Measurements from ENCODE around the gene KCNK5.

The KCNK5 gene

DNA sequence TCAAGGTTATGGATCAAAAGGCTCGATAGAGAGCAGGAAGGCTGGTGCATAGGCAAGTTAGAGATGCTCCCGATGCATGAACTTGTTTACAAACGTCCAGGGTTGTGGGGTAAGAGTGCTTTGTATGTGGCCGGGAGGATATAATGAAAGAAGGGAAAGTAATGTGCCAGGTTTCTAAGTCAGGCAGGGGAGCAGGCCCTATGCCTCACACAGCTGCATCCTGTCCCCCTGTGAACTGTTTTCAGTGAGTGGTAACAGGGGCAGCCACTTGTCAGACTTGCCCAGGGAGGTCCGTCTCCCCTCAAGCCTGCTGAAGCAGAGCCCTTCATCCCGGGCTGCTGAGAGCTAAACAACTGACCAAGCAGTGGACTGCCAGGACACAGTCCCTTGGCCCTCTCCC, 19.4 kb downstream of the KCNK5 start:
- no peak overlapping the region for H3K27ac ChIP-seq (ENCODE audit: low read depth, low read length)
- no peaks in the 10 kb centered on the region for H3K36me3 ChIP-seq (ENCODE audit: control insufficient read depth in 5 of 5, insufficient read depth in 5 of 5, low read length in 5 of 5)
- no peak overlapping the region for H3K4me3 ChIP-seq (ENCODE audit: low read depth in 1 of 5, low read length in 5 of 5)
- H3K4me1 ChIP-seq (ENCODE audit: control insufficient read depth in 5 of 5, insufficient read depth in 5 of 5, low read length in 5 of 5): peaks cover 0 to 14% (median 7%) of the 10 kb centered on the region in 5 donors
- H3K27me3 ChIP-seq (ENCODE audit: control insufficient read depth in 5 of 5, insufficient read depth in 4 of 5, low read length in 5 of 5): no peaks in the 10 kb centered on the region
- no peak overlapping the region for H3K9ac ChIP-seq (ENCODE audit: low read length in 5 of 5)
- H3K9me3 ChIP-seq (ENCODE audit: control insufficient read depth in 5 of 5, low read length in 5 of 5): no peaks in the 10 kb centered on the region

DNA sequence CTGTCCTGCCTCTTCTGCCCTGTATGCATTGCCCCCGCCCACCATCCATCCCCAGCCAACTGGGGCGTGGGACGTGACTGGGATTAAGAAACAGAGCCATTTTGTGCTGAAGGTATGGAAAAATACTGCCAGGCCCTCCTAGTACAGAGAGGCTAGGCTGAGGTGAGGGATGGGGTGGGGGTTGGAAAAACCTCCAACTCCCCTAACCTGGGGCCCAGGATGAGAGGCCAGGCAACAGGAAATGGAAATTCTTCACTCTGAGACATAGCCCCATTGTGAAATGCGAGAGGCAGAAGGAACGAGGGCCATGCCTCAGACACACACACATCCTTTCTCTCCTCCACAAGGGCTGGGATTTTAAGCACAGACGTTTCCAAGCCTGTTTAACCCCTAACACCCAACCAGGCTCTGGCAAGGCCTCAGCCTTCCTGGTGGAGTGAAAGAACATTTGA, 19.9 kb downstream of the KCNK5 start:
- no peaks in the 10 kb centered on the region for H3K9me3 ChIP-seq (ENCODE audit: control insufficient read depth in 5 of 5, low read length in 5 of 5)
- no peak overlapping the region for H3K27ac ChIP-seq (ENCODE audit: low read depth, low read length)
- H3K36me3 ChIP-seq (ENCODE audit: control insufficient read depth in 5 of 5, insufficient read depth in 5 of 5, low read length in 5 of 5): no peaks in the 10 kb centered on the region
- H3K27me3 ChIP-seq (ENCODE audit: control insufficient read depth in 5 of 5, insufficient read depth in 4 of 5, low read length in 5 of 5): no peaks in the 10 kb centered on the region
- peak overlapping the region in 1 of 5 donors; percentile 12 for H3K9ac ChIP-seq (ENCODE audit: low read length in 5 of 5)
- H3K4me3 ChIP-seq (ENCODE audit: low read depth in 1 of 5, low read length in 5 of 5): no peak overlapping the region
- peaks cover 0 to 14% (median 7%) of the 10 kb centered on the region in 5 donors for H3K4me1 ChIP-seq (ENCODE audit: control insufficient read depth in 5 of 5, insufficient read depth in 5 of 5, low read length in 5 of 5)

DNA sequence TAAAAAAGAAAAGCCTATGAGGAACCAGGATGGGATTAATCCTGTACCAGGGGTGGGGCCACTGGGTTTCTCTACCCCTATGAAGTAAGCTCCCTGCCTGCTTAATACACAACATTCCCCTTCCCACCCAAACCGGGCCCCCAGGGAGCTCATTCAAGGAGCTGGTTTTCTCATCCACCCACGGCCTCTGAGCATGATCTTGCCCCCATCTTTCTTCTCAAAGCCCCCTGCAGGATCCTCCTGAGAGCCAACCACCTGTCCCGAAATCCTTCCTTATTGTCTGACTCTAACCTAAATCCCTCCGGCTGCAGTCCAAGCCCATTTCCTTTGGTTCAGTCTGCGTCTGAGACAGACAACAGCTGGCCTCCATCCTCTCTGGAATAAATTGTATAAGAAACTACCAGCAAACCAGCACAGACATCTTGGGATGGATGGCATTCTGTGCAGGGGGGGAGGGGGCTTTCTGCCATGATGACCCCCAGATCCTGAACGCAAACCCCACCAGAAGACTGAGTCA, 21.0 kb downstream of the KCNK5 start:
- no peak overlapping the region for H3K27ac ChIP-seq (ENCODE audit: low read depth, low read length)
- no peak overlapping the region for H3K9ac ChIP-seq (ENCODE audit: low read length in 5 of 5)

DNA sequence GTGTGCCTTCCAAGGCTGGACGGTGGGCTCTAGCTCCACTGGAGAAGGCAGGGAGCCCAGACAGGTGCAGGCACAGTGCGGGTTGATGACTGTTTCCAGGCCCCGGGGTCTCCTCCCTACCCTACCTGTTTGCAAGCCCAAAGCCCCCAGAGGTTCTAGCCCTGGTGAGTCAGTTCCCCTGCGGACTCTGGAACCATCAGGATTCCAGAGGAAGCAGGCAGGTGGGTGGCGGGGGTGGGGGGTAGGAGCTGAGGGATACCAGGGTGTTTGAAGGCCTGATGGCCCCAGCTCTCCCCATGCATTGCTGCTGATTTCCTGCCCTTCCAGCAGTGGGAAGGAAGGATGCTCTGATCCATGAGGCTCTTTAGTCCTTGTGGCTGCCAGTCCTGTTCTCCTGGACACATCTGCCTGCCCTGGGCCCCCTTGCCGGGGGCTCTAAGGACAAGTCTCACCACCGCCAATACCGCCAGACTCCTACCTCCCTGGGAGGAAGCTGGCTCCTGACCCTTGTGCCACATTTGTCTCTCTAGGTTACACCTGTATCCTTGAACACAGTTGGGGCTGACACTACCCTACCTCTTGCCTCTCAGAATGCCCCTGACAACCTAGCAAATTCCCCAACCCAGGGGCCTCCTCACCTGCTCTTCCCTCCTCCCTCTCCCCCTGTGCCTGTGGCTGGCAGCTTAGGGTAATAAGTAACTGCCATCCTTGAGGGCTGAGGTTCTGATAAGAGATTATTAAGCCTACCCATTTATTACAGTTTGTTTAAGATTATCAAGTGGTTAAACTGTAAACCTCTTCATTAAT, 21.7 kb downstream of the KCNK5 start:
- Histone ChIP-seq H3K4me1 (ENCODE audit: control insufficient read depth in 5 of 5, insufficient read depth in 5 of 5, low read length in 5 of 5) (peaks cover 0 to 14% (median 7%) of the 10 kb centered on the region in 5 donors), H3K4me3 (ENCODE audit: low read depth in 1 of 5, low read length in 5 of 5) (no peak overlapping the region), H3K9ac (ENCODE audit: low read length in 5 of 5) (no peak overlapping the region), H3K27ac (ENCODE audit: low read depth, low read length) (no peak overlapping the region), H3K9me3 (ENCODE audit: control insufficient read depth in 5 of 5, low read length in 5 of 5) (no peaks in the 10 kb centered on the region), H3K27me3 (ENCODE audit: control insufficient read depth in 5 of 5, insufficient read depth in 4 of 5, low read length in 5 of 5) (no peaks in the 10 kb centered on the region), H3K36me3 (ENCODE audit: control insufficient read depth in 5 of 5, insufficient read depth in 5 of 5, low read length in 5 of 5) (no peaks in the 10 kb centered on the region)

More for the DNA sequence above, 21.0 kb downstream of the KCNK5 start:
- Histone ChIP-seq H3K9me3 (ENCODE audit: control insufficient read depth in 5 of 5, low read length in 5 of 5) (no peaks in the 10 kb centered on the region), H3K36me3 (ENCODE audit: control insufficient read depth in 5 of 5, insufficient read depth in 5 of 5, low read length in 5 of 5) (no peaks in the 10 kb centered on the region), H3K4me1 (ENCODE audit: control insufficient read depth in 5 of 5, insufficient read depth in 5 of 5, low read length in 5 of 5) (peaks cover 0 to 14% (median 7%) of the 10 kb centered on the region in 5 donors), H3K4me3 (ENCODE audit: low read depth in 1 of 5, low read length in 5 of 5) (no peak overlapping the region), H3K27me3 (ENCODE audit: control insufficient read depth in 5 of 5, insufficient read depth in 4 of 5, low read length in 5 of 5) (no peaks in the 10 kb centered on the region)

DNA sequence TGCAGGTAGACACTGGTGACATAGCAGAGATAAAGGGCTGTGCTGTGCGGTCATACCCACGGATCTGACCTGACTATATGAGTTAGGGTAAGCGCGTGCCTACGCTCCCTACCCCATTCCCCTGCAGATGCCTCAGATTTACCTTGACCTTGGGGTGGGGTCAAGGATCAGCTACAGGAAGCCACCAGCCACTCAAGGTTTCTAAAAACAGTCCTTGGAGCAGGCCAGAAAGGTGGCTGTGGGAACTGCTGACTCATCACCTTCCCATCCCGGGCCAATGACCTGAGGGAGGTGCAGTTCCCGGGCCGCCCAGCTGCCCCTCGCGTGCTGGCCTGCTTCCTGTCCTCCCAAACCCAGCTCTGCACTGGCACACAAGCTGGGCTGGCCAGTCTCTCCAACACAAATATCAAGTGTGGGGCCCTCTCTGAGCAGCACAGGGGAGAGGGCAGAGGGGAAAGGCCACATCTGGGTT, 23.0 kb downstream of the KCNK5 start:
- Histone ChIP-seq H3K9me3 (ENCODE audit: control insufficient read depth in 5 of 5, low read length in 5 of 5) (no peaks in the 10 kb centered on the region), H3K9ac (ENCODE audit: low read length in 5 of 5) (no peak overlapping the region), H3K4me1 (ENCODE audit: control insufficient read depth in 5 of 5, insufficient read depth in 5 of 5, low read length in 5 of 5) (peaks cover 0 to 14% (median 7%) of the 10 kb centered on the region in 5 donors), H3K4me3 (ENCODE audit: low read depth in 1 of 5, low read length in 5 of 5) (no peak overlapping the region), H3K36me3 (ENCODE audit: control insufficient read depth in 5 of 5, insufficient read depth in 5 of 5, low read length in 5 of 5) (no peaks in the 10 kb centered on the region), H3K27me3 (ENCODE audit: control insufficient read depth in 5 of 5, insufficient read depth in 4 of 5, low read length in 5 of 5) (no peaks in the 10 kb centered on the region), H3K27ac (ENCODE audit: low read depth, low read length) (no peak overlapping the region)

DNA sequence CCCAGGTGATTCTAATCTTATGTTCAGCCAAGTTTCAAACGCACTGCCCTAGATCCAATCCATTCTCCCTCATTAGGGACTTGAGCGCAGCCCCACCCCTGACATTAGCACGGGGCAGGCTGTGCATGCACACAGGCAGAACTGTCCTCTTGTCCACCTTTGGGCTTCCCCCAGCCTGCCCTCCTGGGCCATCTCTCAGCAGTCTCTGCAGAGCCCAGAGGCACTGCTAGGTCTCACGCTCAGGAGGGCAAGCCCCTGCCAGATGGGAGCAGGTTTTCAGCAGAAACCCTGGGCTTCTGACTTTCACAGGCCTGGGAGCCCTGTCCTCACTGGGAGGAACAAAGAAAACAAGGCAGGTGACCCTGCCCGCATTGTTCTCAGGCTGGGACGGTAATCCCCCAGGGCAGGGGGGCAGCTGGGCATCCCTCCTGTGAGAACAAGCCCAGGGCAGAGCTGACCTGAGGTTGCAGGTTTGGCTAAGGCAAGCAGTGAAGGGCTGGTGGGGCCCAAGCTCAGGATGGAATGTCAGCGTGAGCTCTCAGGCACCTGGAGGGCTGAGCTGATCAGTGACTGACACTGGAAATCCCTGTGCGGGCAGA, 24.5 kb downstream of the KCNK5 start:
- H3K4me1 ChIP-seq (ENCODE audit: control insufficient read depth in 5 of 5, insufficient read depth in 5 of 5, low read length in 5 of 5): peaks cover 0 to 8% (median 7%) of the 10 kb centered on the region in 5 donors
- no peak overlapping the region for H3K27ac ChIP-seq (ENCODE audit: low read depth, low read length)
- H3K4me3 ChIP-seq (ENCODE audit: low read depth in 1 of 5, low read length in 5 of 5): no peak overlapping the region
- H3K9ac ChIP-seq (ENCODE audit: low read length in 5 of 5): no peak overlapping the region
- no peaks in the 10 kb centered on the region for H3K9me3 ChIP-seq (ENCODE audit: control insufficient read depth in 5 of 5, low read length in 5 of 5)
- no peaks in the 10 kb centered on the region for H3K36me3 ChIP-seq (ENCODE audit: control insufficient read depth in 5 of 5, insufficient read depth in 5 of 5, low read length in 5 of 5)
- no peaks in the 10 kb centered on the region for H3K27me3 ChIP-seq (ENCODE audit: control insufficient read depth in 5 of 5, insufficient read depth in 4 of 5, low read length in 5 of 5)

DNA sequence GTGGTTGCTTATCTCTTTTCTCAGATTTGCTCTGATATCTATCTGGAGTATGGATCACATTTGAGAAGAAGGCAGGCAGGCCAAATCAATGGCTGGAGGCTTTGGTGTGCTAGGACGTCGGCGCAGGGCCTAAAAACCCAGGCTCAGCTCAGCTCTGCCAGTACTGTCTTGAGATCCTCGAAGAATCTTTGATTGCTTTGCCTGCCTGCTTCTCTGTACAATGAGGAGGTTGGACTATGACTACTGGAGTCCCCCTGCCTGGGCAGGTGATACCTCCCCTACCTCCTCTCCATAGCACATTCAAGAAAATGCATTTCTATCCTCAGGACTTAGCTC, 25.1 kb downstream of the KCNK5 start:
- no peaks in the 10 kb centered on the region for H3K27me3 ChIP-seq (ENCODE audit: control insufficient read depth in 5 of 5, insufficient read depth in 4 of 5, low read length in 5 of 5)
- no peak overlapping the region for H3K4me3 ChIP-seq (ENCODE audit: low read depth in 1 of 5, low read length in 5 of 5)
- no peaks in the 10 kb centered on the region for H3K9me3 ChIP-seq (ENCODE audit: control insufficient read depth in 5 of 5, low read length in 5 of 5)
- H3K9ac ChIP-seq (ENCODE audit: low read length in 5 of 5): no peak overlapping the region
- peaks cover 0 to 2% (median under 1%) of the 10 kb centered on the region in 5 donors for H3K4me1 ChIP-seq (ENCODE audit: control insufficient read depth in 5 of 5, insufficient read depth in 5 of 5, low read length in 5 of 5)
- H3K36me3 ChIP-seq (ENCODE audit: control insufficient read depth in 5 of 5, insufficient read depth in 5 of 5, low read length in 5 of 5): no peaks in the 10 kb centered on the region
- H3K27ac ChIP-seq (ENCODE audit: low read depth, low read length): no peak overlapping the region

DNA sequence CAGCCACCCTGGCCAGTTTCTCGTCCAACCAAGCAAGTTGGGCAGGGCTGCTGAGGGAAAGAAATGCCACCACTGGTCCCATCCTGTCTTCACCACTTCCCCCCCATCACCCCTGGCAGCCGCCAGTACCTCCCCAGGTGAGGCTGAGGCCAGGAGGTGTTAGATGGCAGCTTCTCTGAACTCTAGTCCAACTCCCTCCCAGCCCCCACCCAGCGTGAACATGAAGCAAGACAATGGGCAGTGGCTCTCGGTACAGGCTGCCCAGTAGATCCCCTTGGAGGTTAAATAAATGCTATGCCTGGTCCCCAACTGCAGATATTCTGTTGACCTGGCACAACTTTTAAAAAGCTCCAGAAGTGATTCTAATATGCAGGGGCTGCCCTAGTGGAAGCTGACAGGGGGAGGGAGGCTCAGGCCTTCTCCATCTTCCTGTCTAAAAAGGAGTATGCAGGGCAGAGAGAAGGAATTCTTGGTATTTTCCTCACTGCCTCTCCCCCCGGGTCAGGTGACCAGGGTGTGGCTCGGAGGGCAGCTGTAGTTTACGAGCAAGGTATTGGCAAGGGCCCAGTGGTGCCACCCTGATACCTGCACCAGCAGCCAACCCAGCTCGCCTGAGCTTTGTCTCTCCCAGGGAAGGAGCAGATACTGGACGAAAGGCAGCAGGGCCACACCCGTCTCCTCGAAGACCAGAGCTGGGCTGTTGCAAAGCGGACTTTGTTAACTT, 25.7 kb downstream of the KCNK5 start:
- Histone ChIP-seq H3K9me3 (ENCODE audit: control insufficient read depth in 5 of 5, low read length in 5 of 5) (no peaks in the 10 kb centered on the region), H3K36me3 (ENCODE audit: control insufficient read depth in 5 of 5, insufficient read depth in 5 of 5, low read length in 5 of 5) (no peaks in the 10 kb centered on the region), H3K27ac (ENCODE audit: low read depth, low read length) (no peak overlapping the region), H3K27me3 (ENCODE audit: control insufficient read depth in 5 of 5, insufficient read depth in 4 of 5, low read length in 5 of 5) (no peaks in the 10 kb centered on the region), H3K9ac (ENCODE audit: low read length in 5 of 5) (no peak overlapping the region), H3K4me1 (ENCODE audit: control insufficient read depth in 5 of 5, insufficient read depth in 5 of 5, low read length in 5 of 5) (no peaks in the 10 kb centered on the region), H3K4me3 (ENCODE audit: low read depth in 1 of 5, low read length in 5 of 5) (no peak overlapping the region)

DNA sequence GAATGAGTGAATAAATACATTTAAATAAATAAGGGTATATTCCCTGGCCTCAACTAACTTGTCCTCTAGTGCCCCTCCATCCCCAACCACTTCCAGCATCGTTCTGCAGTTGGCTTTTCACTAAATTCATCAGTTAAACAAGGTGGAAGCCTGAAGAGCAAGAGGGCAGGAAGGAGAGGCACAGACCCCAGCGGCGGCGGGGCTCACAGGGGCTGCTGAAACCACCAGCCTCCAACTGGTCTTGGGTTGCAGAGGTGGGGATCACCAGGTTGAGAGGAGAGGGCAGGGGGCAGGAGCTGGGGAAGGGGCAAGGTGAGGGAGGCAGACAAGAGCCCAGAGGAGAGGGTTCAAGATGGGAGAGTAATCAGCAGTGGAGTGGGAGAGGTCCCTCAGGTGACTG, 27.1 kb downstream of the KCNK5 start:
- Histone ChIP-seq H3K36me3 (ENCODE audit: control insufficient read depth in 5 of 5, insufficient read depth in 5 of 5, low read length in 5 of 5) (no peaks in the 10 kb centered on the region), H3K9me3 (ENCODE audit: control insufficient read depth in 5 of 5, low read length in 5 of 5) (no peaks in the 10 kb centered on the region), H3K27me3 (ENCODE audit: control insufficient read depth in 5 of 5, insufficient read depth in 4 of 5, low read length in 5 of 5) (no peaks in the 10 kb centered on the region), H3K4me3 (ENCODE audit: low read depth in 1 of 5, low read length in 5 of 5) (no peak overlapping the region), H3K4me1 (ENCODE audit: control insufficient read depth in 5 of 5, insufficient read depth in 5 of 5, low read length in 5 of 5) (no peaks in the 10 kb centered on the region), H3K9ac (ENCODE audit: low read length in 5 of 5) (no peak overlapping the region), H3K27ac (ENCODE audit: low read depth, low read length) (no peak overlapping the region)

All from subcutaneous abdominal adipose tissue (tissue), 5 donors.